Midbrain (tissue), 1 donor: ENCODE data around the gene CTNNBL1.

ENCODE experiments used
- DNase-seq: peaks from one replicate; lab custom pipeline; 2025; lab: John Stamatoyannopoulos, UW

The CTNNBL1 gene

DNA sequence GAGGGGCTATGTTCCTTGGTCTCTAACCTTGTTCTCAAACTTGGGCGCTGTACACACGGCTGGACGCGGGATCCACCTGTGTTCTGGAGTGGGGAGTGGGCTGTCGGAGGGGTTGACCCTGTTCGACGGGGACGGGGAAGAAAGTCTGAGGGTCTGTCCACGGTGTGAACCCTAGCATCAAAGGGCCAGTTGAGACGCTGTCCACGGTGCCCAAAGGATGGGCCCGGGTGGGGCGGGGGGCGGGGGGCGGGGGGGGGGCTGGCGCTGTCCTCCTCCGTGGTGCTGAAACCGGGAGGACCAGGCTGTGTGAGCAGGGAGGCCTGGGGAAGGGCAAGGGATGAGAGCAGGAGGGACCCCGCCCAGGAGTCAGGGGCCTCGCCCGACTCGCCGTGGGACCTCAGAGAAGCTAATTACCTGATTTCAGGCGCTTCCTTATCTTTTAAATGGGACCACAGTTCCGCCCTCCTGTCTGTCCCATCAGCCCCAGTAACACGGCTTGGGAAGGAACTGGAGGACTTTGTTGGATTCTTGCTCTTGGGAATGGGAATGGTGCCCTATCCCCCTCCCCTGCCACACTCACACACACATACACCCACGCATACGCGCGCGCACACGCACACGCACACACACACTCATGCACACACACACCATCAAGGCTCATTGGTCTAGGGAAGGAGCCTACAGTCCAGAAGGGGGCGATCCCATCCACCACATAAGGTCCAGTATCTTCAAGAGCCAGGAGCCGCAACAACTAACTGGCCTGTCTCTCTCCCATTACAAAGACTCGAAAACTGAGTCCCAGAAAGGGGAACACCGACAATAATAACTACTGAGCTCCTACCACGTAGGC is 208.0 kb downstream of the CTNNBL1 start:
- DNase-seq: peak; percentile 13

DNA sequence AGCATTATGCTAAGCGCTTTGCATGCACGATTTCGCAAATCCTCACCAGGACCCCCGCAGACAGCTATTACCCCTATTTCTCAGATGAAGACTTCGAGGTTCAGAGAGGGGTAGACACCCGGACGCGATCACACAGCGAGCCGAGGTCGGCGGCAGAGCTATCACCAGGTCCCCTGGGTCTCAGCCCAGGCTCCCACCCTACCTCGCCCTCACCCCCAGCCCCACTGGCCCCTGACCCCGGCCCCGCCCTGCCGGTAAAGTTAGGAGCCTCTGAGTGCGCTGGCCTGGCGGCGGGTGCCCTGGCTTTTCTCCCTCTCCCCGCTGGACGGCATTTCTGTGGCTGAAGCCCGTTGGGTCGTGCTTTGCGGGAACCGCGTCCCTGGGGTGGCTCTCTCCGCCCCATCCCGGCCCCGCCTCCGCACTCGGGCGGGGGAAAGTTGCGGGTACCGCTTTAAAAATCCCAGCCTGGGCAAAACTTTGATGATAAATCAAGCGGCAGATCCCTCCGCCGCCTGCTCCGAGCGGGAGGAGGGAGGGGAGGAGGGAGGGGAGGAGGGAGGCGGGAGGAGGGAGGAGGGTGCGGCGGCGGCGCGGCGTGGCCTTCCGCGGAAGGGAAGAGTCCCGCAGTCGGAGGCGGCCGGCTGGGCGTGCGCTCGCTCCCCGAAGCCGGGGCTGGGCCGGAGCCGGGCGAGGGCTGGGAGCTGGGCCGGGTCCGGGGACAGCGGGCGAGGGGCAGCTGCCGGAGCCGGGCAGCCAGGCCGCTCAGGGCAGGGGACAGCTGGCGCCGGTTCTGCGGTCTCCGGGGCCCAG is 208.9 kb downstream of the CTNNBL1 start, which contains the start of gene VSTM2L:
Gene VSTM2L (plus strand): TSS at position 624 of the 810 bp plus-strand sequence. CDS start 224 bp downstream, outside the sequence.
- no peak for DNase-seq

DNA sequence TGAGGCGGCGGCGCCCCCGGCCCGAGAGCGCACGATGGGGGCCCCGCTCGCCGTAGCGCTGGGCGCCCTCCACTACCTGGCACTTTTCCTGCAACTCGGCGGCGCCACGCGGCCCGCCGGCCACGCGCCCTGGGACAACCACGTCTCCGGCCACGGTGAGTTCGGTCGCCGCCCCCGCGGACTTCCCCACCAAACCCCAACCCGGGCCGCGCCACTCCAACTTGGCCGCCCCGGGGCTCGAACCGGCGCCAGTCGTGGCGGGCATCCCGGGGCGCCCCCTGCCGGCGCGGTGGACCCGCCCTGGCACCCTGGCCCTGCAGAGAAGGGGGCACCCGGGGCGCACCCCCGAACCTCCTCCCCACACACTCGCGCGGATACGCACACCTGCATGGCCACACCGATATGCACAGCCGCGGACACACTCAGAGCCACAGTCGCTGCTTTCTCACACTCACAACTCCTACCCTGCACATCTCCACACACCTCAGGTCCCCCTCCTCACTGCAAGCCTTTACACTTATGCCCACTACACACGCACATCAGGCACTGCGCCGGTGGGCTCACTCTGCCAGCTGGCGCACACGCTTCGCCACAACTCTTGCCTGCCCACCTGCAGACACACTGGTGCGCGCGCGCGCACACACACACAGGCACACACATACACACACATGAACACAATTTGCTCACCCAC is 209.6 kb downstream of the CTNNBL1 start:
- DNase-seq: no peak

DNA sequence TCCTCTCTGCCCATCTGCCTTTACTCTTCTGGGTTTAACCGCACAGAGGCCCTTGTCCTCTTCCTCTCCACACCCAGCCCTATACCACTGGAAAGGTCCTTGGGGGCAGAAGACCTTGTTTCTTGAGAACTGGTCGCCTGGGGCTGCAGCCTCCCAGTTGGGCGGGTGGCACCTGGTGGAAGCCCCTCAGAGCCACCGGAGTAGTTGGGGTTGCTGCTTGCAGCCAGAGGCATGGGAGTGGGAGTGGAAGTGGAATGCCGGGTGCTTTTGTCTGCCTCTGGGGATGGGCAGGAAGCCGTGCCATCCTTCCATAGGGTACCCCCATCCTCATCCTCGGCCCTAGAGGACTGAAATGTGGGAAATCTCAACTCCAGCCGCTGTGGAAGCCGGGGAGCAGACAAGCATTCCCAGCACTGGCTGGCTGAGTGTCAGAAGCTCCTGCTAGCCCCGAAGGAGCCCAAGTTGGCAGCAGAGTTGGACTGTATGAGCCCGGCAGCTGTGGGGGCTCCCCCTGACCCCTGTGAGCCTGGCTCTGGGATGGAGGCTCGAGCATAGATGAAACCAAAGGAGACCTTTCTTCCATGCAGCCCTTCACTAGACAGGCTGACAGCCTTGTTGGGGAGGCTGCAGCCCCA is 210.3 kb downstream of the CTNNBL1 start:
- no peak for DNase-seq

DNA sequence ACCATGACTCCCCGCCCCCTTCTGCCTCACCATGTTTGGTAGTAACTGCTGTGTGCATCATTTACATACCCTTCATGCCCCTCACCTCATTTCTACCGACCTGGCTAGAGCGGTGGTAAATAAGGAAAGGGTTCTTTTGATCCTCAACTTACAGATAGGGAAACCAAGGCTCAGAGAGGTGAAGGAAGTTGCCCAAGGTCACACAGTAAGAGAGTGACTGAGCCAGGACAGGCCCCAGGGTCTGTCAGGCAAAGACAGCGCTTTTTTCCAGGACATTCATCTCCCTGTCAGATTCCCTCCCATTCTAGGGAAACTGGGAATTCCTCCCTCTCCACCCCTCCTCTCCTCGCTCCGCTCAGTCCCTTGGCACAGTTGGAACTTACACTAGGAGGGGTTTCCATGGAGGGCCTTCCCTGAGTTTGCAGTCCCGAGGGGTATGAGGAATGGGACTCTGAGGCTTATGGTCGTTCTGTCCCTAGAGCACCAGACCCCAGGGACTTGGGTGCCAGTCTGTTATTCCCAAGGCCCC is 211.1 kb downstream of the CTNNBL1 start:
- no peak for DNase-seq

DNA sequence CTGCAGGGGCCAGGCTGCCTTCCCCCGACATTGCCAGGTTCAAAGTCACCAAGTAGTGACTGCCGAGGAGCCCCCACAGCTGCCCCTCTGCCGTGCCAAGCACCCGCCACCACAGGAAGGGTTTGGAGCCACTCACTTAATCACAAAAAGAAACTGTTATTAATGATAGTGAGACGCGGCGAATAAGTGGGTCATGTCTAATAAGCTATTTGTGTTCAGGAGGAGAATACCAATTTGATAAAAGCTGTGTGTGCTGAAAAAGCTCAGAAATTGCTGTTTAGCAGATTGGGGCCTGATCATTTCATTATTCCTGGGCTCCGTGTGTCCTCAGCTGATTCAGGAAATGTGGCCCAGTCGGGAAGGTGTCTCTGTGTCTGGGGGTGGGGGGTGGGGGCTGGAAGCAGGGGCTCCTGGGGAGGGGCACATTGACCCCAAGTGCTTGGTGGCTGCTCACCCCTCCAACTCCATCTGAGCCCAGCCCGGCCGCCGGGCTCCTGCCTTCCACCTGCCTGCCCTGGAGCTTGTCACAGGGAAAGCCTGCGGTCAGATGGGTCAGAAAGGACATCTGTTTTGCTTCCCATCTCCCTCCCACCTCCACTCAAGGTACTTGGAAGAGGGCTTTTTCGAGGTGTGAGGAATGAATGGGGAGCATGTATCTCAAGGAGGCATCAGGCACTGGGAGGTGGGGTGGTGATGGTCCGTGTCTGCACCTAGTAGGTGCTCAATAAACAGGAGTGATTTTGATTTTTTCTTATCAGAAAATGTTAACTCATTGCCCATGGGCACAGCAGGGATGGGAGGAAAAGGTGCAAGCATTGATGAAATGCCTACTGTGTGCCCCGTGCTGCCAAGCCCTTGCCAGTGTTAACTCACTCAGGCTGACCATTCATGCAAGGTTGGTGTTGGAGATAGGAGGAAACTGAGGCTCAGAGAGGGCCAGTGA is 212.1 kb downstream of the CTNNBL1 start:
- no peak for DNase-seq

DNA sequence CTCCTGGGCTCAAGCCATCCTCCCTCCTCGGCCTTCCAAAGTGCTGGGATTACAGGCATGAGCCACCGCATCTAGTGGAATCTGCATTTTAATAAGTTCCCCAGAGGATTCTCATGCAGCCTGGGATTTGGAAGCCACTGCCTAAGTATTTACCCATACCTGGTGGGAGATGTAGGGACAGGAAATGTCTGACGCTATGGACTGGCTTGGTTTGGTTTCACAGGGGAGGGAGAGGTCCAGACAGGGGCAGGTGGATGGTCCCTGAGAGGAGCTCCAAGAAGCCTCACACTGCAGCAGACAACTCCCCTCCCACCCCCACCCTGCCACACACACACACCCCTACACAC is 213.5 kb downstream of the CTNNBL1 start:
- no peak for DNase-seq

DNA sequence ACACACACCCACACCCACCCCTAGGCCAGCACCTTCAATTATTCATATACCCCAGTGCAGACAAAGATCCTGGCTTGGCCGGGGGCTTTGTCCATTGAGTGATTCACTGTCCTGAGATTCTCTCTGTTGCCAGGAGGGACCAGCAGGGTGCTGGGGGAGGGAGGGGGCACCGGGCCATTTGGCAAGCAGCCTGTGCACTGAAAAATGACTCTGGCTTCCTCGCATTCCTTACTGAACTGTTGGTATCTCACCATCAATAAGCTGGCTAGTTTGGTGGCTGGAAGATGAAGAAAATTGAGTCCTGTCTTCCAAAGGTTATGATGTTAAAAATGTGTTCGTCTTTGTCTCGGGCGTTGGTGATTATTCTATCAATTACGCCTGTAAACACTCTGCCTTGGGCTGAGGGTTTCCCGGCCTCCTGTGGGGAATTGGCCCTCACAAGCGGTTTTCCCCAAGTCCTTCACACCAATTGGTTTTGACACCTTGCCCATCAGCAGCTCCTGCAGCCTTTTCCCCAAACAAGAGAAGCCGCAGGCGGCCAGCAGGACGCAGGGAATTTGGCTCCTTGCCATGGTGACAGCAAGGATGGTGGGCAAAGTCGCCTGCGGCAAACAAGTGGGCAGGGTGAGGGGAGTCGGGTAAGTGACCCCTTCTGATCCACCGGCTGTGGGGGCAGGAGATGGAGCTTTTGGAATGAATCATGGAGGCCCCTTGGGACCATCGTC is 214.0 kb downstream of the CTNNBL1 start:
- no peak for DNase-seq

DNA sequence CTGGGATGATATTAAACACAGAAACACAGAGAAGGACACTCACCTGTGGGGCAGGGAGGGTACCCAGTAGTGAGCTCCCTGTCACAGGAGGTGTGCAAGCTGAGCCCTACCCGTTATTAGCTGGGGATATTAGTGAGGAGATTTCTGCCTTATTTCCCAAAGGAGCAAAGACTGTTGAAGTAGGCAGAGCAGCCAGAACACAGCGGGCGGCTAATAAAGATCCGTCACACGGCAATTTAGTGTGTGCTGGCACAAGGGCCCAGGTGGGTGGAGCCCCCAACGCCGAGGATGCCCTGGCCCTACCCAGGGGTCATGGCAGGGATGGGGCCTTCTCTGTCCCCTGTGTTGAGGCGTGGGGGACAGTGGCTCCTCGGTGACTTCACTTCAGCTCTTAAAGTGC is 217.4 kb downstream of the CTNNBL1 start:
- DNase-seq: no peak

DNA sequence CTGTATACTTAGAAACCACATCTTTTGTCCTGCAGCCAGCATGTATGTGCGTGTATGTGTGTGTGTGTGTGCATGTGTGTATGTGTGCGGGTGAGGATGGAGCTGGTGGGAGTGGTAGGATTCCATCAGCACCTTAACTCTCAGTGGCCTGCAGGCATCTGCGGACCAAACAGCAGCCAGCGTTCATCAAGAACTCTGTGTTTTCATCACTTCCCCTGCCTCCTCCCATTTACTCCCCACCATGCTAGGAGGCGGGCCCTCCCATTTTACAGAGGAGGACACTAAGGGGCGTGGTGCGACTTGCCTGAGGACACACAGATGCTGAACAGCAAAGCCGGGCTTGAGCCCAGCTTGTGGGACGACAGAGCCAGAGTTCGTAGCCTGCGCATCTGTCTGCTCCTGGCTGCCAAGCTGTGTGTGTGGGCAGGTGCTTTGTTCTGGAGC is 218.0 kb downstream of the CTNNBL1 start:
- no peak for DNase-seq

DNA sequence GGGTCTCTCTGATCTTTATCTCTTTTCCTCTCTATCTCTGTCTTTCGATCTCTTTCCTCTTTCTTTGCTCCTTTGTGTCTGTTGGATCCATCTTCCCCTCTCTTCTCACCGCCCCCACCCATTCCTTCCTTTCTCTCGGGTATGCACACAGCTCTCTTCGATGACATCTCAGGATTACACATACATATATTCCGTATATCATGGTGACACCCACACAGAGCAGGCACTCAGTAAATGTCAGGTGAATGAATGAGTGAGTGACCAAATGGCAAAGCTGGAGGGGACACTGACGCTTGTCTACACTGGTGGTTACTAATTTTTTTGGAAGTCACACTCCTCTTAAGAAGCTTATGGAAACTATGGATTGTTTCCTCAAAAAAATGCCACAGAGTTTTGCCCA is 219.0 kb downstream of the CTNNBL1 start:
- no peak for DNase-seq

DNA sequence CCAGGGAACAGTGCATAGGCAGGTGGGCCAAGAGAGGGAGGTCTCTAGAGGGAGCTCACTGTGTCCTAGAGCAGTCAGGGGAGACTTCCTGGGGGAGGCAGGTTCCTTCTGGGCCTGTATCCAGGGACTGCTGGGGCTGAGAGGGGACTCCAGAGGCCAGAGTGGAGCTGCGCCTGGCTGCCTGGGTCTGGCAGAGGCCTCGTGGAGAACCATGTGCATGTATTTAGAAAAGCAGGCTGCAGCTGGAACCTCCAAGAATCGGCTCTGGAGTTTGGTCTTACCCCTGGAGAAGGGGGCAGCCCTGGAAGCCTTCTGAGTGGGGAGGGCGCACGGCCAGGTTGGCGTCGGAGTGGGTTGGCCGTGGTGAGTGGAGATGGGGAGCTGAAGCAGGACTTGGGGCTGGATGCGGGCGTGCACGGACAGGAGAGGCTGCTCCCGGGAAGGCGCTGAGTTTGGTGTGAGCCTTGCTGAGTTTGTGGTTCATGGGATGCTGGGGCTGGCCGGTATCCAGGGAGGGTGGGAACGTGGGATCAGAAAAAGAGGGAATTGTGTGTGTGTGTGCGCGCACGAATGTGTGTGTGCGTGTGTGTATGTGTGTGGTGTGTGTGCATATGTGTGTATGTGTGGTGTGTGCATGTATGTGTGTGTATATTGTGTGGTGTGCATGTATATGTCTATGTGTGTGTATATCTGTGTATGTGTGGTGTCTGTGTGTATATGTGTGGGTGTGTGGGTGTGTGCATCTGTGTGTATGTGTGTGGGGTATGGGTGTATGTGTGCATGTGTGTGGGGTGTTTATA is 219.9 kb downstream of the CTNNBL1 start:
- no peak for DNase-seq

DNA sequence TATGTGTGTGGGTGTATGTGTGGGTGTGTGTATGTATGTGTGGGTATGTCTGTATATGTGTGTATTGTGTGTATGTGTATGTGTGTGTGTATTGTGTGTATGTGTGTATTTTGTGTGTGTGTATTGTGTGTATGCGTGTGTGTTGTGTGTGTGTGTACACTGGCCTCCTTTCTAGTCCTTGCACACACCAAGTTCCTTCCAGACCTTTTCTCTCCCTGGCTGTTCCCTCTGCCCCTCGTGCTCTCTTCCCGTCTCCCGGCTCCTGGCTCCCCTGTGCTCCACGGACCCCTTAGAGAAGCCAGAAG is 220.5 kb downstream of the CTNNBL1 start:
- no peak for DNase-seq

DNA sequence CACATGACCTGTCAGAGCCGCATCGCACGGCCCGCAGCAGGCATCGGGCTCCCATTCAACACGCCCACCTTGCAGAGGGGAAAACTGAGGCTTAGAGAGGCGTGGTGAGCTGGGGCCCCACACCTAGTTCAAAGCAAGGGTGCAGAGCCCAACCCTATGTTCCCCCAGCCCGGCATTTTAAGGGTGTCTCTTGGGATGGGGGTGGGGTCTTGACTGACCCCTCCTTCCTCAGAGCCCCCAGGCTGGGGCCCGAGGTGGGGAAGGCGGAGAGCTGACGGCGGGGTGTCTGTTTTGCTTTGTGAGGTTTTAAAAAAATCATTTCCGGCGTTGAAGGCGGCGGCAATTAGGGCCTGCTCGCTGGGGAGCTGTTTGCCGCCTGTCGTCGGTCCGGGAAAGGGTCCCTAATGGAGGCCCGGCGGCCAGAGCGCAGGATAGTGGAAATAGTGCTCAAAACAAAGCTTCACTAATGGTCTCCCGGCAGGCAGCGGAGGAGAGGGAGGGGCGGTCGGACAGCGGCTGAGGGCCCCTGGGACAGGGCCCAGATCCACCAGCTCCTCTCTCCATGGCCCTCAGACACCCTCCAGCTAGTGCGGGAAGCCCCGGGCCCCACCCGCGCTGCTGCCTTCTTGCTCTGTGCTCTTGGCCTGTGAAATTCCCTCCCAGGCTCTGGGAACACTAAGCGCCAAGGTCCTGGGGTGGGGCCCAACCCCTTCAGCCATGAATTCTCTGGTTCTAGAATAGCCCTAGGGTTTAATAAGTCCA is 221.0 kb downstream of the CTNNBL1 start:
- no peak for DNase-seq

DNA sequence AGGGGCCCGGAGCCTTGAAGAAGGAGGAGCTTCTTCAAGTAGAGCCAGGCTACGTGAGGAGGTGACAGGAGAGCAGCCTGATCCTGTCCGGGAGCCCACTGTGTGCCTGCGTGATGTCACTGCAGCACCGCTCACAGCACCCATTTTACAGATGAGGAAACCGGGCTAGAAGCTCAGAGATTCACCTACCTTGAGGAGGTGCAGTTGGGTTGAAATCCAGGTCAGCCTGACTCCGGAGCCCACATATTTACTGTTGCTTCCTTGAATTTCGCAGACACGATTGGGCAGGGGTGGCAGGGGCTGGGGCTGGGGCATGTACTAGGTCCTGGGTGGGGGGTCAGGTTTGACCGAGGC is 221.6 kb downstream of the CTNNBL1 start:
- no peak for DNase-seq

DNA sequence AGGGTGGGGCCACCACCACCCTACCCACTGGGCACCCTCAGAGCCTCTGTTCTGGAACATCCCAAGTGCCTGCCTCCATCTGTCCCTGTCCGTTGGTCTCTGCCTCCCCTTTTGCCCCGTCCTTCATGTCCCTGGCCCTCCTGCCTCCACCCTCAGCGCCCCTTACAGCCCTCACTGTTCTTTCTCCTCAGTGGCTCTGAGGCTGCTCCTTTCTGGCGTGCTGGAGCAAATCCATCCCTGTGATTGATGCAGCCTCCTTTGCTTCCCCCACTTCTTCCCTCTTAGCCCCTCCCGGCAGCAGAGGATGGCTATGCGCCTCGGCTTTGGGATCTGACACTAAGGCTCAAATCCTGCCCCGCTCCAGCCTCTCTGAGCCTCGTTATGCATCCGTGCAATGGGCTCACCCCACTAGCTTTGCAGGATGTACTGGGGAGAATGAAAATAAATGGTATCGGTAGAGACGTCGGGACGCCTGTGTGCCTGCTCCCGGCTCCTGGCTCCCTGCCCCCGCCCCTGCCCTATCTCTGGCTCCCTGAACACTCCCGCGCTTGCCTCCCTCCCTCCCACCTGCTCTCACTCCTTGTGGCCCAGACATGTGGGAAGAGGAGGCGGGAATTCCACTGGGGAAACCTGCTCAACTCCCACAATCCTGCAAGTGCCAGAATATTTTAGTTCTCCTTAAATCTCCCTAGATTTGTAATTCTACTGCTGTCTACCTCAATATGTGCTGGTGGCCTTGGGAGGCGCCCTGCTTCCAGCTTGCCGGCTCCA is 222.2 kb downstream of the CTNNBL1 start:
- DNase-seq: no peak

DNA sequence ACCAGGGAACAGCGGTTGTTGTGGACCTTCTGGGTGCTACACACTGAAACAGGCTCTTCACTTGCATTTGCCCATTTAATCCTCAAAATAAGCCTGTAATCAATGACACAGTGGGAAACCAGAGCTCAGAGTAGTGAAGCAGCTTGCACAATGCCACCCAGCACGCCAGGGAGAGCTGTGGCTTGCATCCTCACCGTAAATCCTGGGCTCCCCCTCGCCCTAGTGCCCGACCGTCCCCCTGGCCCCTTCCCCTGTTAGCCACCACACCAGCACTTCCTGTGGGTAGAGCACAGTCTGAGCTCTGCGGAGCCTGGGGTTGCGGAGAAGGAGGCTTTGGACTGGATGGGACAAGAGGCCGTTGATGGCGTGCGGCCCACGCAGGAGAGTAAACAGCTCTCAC is 223.6 kb downstream of the CTNNBL1 start:
- no peak for DNase-seq

DNA sequence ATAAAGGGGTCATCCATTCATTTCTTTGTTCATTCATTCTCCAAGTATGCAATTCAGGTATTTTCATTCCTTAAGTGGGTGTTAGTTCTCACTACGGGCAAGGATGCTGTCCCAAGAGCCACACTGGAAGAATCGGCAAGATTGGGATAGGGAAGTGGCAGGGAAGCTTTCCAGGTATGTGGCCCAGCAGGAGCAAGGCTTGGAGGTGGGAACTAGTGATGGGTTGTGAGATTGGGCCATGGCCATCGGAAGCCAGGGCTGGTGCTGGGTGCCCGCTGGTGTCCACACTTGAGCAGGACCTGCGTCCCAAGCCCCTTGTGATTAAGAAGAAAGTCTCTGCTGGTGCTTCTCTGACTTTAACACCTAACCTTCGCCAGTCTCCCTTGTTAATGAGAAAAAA is 224.2 kb downstream of the CTNNBL1 start:
- no peak for DNase-seq
